Keratinocyte (primary cell): ENCODE results near the gene AGPAT3. TPM values are rescaled to one million over a fixed set of nuclear protein-coding genes. Genes with fewer than 3 reads are reported as not detected.

Experiments
- DNase-seq: peaks from one replicate; pipeline ENCODE4 v3.0.0-alpha.2; 2011; ENCODE audit warnings: low read depth, missing footprints, low spot score
- FAIRE-seq: peaks from 2 replicates; lab custom pipeline; 2011; peaks lifted over from hg19 to GRCh38; lab: Jason Lieb, UNC
- H2AFZ ChIP-seq: 2 replicates; pipeline ENCODE4 v1.6.0; 2012; ENCODE audit warnings: low read length, control low read depth, inconsistent platforms; ENCODE audit not compliant: control insufficient read depth
- H3K27ac ChIP-seq: 2 replicates; pipeline ENCODE4 v1.5.1; 2011; ENCODE audit warnings: low read length; ENCODE audit not compliant: control insufficient read depth, insufficient read depth
- H3K27me3 ChIP-seq: 3 replicates; pipeline ENCODE4 v1.6.0; 2011; ENCODE audit warnings: low read length; ENCODE audit not compliant: control insufficient read depth, insufficient read depth; ENCODE audit errors: extremely low read depth
- H3K36me3 ChIP-seq, 2 experiments: 2 replicates in 1 of 2; 3 replicates in 1 of 2; pipeline ENCODE4 v1.5.1; 2011; ENCODE audit warnings: low read length in 2 of 2, mild to moderate bottlenecking in 1 of 2; ENCODE audit not compliant: control insufficient read depth in 2 of 2, insufficient read depth in 2 of 2; ENCODE audit errors: extremely low read depth in 1 of 2
- H3K4me1 ChIP-seq: 3 replicates; pipeline ENCODE4 v1.5.1; 2011; ENCODE audit warnings: low read length; ENCODE audit not compliant: control insufficient read depth, insufficient read depth; ENCODE audit errors: extremely low read depth
- H3K4me2 ChIP-seq: 3 replicates; pipeline ENCODE4 v1.6.0; 2011; ENCODE audit warnings: low read depth, low read length; ENCODE audit not compliant: control insufficient read depth, insufficient read depth; ENCODE audit errors: extremely low read depth
- H3K4me3 ChIP-seq, 3 experiments: fragments of 200-600 bp in 1 of 3; sonication (generic) in 1 of 3; 2 replicates in 2 of 3; 3 replicates in 1 of 3; pipeline ENCODE4 v1.5.1; 2011 to 2016; ENCODE audit warnings: low read length in 3 of 3, mild to moderate bottlenecking in 3 of 3, control low read depth in 2 of 3, inconsistent platforms in 1 of 3, low read depth in 1 of 3, mixed read lengths in 1 of 3, mixed run types in 1 of 3, moderate library complexity in 1 of 3; ENCODE audit not compliant: control insufficient read depth in 2 of 3, insufficient read depth in 2 of 3; ENCODE audit errors: extremely low read depth in 1 of 3
- H3K79me2 ChIP-seq: 2 replicates; pipeline ENCODE4 v1.6.0; 2012; ENCODE audit warnings: low read length; ENCODE audit not compliant: control insufficient read depth, insufficient read depth
- H3K9ac ChIP-seq: 3 replicates; pipeline ENCODE4 v1.6.0; 2011; ENCODE audit warnings: low read length; ENCODE audit not compliant: control insufficient read depth, insufficient read depth; ENCODE audit errors: extremely low read depth
- H3K9me1 ChIP-seq: 3 replicates; pipeline ENCODE4 v1.6.0; 2011; ENCODE audit warnings: low read length; ENCODE audit not compliant: control insufficient read depth, insufficient read depth; ENCODE audit errors: extremely low read depth
- H3K9me3 ChIP-seq: 2 replicates; pipeline ENCODE4 v1.5.1; 2012; ENCODE audit warnings: low read depth, low read length; ENCODE audit not compliant: control insufficient read depth
- H4K20me1 ChIP-seq: 3 replicates; pipeline ENCODE4 v1.6.0; 2011; ENCODE audit warnings: low read length; ENCODE audit not compliant: control insufficient read depth, insufficient read depth; ENCODE audit errors: extremely low read depth
- CTCF ChIP-seq, 3 experiments: IDR thresholded peaks in 1 of 3; conservative IDR thresholded peaks in 1 of 3; optimal IDR thresholded peaks in 1 of 3; 2 replicates in 2 of 3; 3 replicates in 1 of 3; pipeline versions ENCODE3 to v1.5.1; 2011; ENCODE audit warnings: low read length in 3 of 3, mild to moderate bottlenecking in 3 of 3, moderate library complexity in 2 of 3, control low read depth in 1 of 3, inconsistent platforms in 1 of 3; ENCODE audit not compliant: insufficient read depth in 2 of 3; ENCODE audit errors: extremely low read depth in 1 of 3
- EZH2 ChIP-seq: IDR thresholded peaks from one replicate; pipeline ENCODE4 v1.6.1; 2012; ENCODE audit warnings: inconsistent platforms, mild to moderate bottlenecking, low read length, moderate library complexity
- dilution Hi-C: fragments of 300-500 bp; cut with MboI; formaldehyde crosslinking; loops from one replicate; pipeline ENCODE4 v1.7.0; 2020; ENCODE audit warnings: low sequenced_read_pairs; ENCODE audit not compliant: extremely low pct_ligation_motif_present
- polyA plus RNA-seq, 5 experiments: library from polyadenylated mRNA; depleted of rRNA in 3 of 5; stranded (reverse) in 3 of 5; stranded (forward) in 1 of 5; unstranded in 1 of 5; fragments of >200 nt; gene quantifications; 1 replicate in 1 of 5; 2 replicates in 3 of 5; 3 replicates in 1 of 5; pipeline versions ENCODE4 v1.2.1 to v1.2.3, GENCODE V29; 2011 to 2012; ENCODE audit warnings: missing spikeins in 2 of 5, low read depth in 1 of 5, low replicate concordance in 1 of 5

Gene AGPAT3
- polyA plus RNA-seq, 1 donor (not counting 4 experiments of a cell fraction or from before 2014, with no cell fraction given), result 21.7 TPM

- H2AFZ ChIP-seq, result no peak overlapping the region
- H3K4me1 ChIP-seq, result no peaks in the 10 kb centered on the region
- H3K9me1 ChIP-seq, result no peaks in the 10 kb centered on the region
- dilution Hi-C loops, result no loop called here
- TF ChIP-seq CTCF (optimal IDR thresholded peaks at IDR 0.05 in 1 of 3, IDR thresholded peaks at IDR 0.05 in 1 of 3, conservative IDR thresholded peaks at IDR 0.05 in 1 of 3; ENCODE audit: extremely low read depth in 1 of 3, insufficient read depth in 2 of 3, low read length in 3 of 3) (no peak), EZH2 (no peak)
- FAIRE-seq, result no peak
- no peaks in the 10 kb centered on the region for H3K9me3 ChIP-seq
- H4K20me1 ChIP-seq, result no peaks in the 10 kb centered on the region
- H3K4me2 ChIP-seq, result no peak overlapping the region
- H3K79me2 ChIP-seq, result no peaks in the 10 kb centered on the region
- H3K36me3 ChIP-seq, result no peaks in the 10 kb centered on the region
- DNase-seq, result no peak
- H3K27ac ChIP-seq, result no peak overlapping the region
- H3K27me3 ChIP-seq, result peaks cover 13% of the 10 kb centered on the region
- H3K4me3 ChIP-seq, result no peak overlapping the region
- H3K9ac ChIP-seq, result no peak overlapping the region
Measured at GRCh38 chr21:43836616-43837015, 28.4 kb upstream of the AGPAT3 start.

GRCh38 chr21:43840259-43840658 is 24.8 kb upstream of the AGPAT3 start:
- Histone ChIP-seq H3K27me3 (peaks cover 11% of the 10 kb centered on the region), H3K9ac (no peak overlapping the region), H3K4me1 (no peaks in the 10 kb centered on the region), H2AFZ (no peak overlapping the region), H3K9me3 (no peaks in the 10 kb centered on the region), H3K4me3 (no peak overlapping the region), H3K9me1 (no peaks in the 10 kb centered on the region), H3K79me2 (no peaks in the 10 kb centered on the region), H3K36me3 (no peaks in the 10 kb centered on the region), H4K20me1 (no peaks in the 10 kb centered on the region), H3K27ac (no peak overlapping the region), H3K4me2 (no peak overlapping the region)
- dilution Hi-C loops, result no loop called here
- DNase-seq (no peak), FAIRE-seq (no peak)
- TF ChIP-seq EZH2 (no peak), CTCF (optimal IDR thresholded peaks at IDR 0.05 in 1 of 3, IDR thresholded peaks at IDR 0.05 in 1 of 3, conservative IDR thresholded peaks at IDR 0.05 in 1 of 3; ENCODE audit: extremely low read depth in 1 of 3, insufficient read depth in 2 of 3, low read length in 3 of 3) (no peak)
